GM18519 (cell line): ENCODE data around the gene KCNJ14.

Experiments used
- ATAC-seq: cut with Tn5 transposase; IDR thresholded peaks from one replicate; pipeline ENCODE4 v1.9.1; 2021; ENCODE audit warnings: mild to moderate bottlenecking, moderate library complexity; ENCODE audit not compliant: unreplicated experiment, low FRiP score

The KCNJ14 gene

GRCh38 chr19:48444936-48445200 lies 10.5 kb upstream of the KCNJ14 start:
- ATAC-seq, result no peak

- peak; percentile 12 for ATAC-seq
Measured at GRCh38 chr19:48445256-48445605, 10.1 kb upstream of the KCNJ14 start.

- ATAC-seq, result peak; percentile 50
Measured at GRCh38 chr19:48445606-48446481, 9.5 kb upstream of the KCNJ14 start, which contains the start of gene GRWD1. Gene GRWD1 (plus strand): TSS chr19:48445983. CDS start chr19:48446006, 23 bp downstream.

GRCh38 chr19:48446579-48446978 lies 8.8 kb upstream of the KCNJ14 start:
- ATAC-seq, result no peak

- no peak for ATAC-seq
Measured at GRCh38 chr19:48448563-48448962, 6.8 kb upstream of the KCNJ14 start.

GRCh38 chr19:48450441-48450840 lies 4.9 kb upstream of the KCNJ14 start:
- no peak for ATAC-seq

GRCh38 chr19:48450863-48451262 lies 4.5 kb upstream of the KCNJ14 start:
- ATAC-seq, result no peak

- no peak for ATAC-seq
Measured at GRCh38 chr19:48451624-48452023, 3.8 kb upstream of the KCNJ14 start.

GRCh38 chr19:48452289-48453190 lies 2.8 kb upstream of the KCNJ14 start:
- no peak for ATAC-seq

GRCh38 chr19:48454150-48454730 lies 1.1 kb upstream of the KCNJ14 start:
- no peak for ATAC-seq

GRCh38 chr19:48455908-48456562 lies 661 bp downstream of the KCNJ14 start:
- no peak for ATAC-seq

- no peak for ATAC-seq
Measured at GRCh38 chr19:48456864-48457263, 1.5 kb downstream of the KCNJ14 start.

GRCh38 chr19:48458016-48458415 lies 2.6 kb downstream of the KCNJ14 start:
- ATAC-seq, result no peak

- ATAC-seq, result no peak
Measured at GRCh38 chr19:48461651-48461981, 6.2 kb downstream of the KCNJ14 start.

GRCh38 chr19:48461982-48462655 lies 6.7 kb downstream of the KCNJ14 start:
- no peak for ATAC-seq

GRCh38 chr19:48465215-48465614 lies 9.8 kb downstream of the KCNJ14 start:
- no peak for ATAC-seq

- ATAC-seq, result no peak
Measured at GRCh38 chr19:48466561-48467325, 11.4 kb downstream of the KCNJ14 start.

- ATAC-seq, result peak; percentile 86
Measured at GRCh38 chr19:48468772-48469288, 13.5 kb downstream of the KCNJ14 start.

- no peak for ATAC-seq
Measured at GRCh38 chr19:48469289-48469881, 14.0 kb downstream of the KCNJ14 start, which contains the start of gene CYTH2. Gene CYTH2 (plus strand): TSS chr19:48469369. CDS start chr19:48469508, 139 bp downstream.
